AG04449 (cell line): Measurements from ENCODE around the gene TRIM56.
A peak's percentile ranks its signal among the peaks of the same experiment; 100 is the strongest.

ENCODE experiments used
- CTCF ChIA-PET: fragments of 350-600 bp; formaldehyde crosslinking; extraction: SDS; loops from one replicate; lab custom pipeline; 2021; ENCODE audit warnings: antibody characterized with exemption; lab: Yijun Ruan, JAX
- POLR2A ChIA-PET: fragments of 400-600, 350-600 bp; formaldehyde crosslinking; extraction: SDS; loops from one replicate; lab custom pipeline; 2020; ENCODE audit warnings: antibody characterized with exemption, inconsistent platforms; lab: Yijun Ruan, JAX
- DNase-seq: peaks from one replicate; pipeline ENCODE4 v3.0.0-alpha.2; 2010; ENCODE audit warnings: low read depth, low spot score
- H3K4me3 ChIP-seq: 2 replicates; pipeline ENCODE4 v1.5.1; 2011; ENCODE audit warnings: low read depth, mild to moderate bottlenecking, control low read depth, low read length
- TF ChIP-seq, protein P1 (sequence below): IDR thresholded peaks from one replicate; pipeline ENCODE4 v1.5.1; 2011; ENCODE audit warnings: mild to moderate bottlenecking, moderate library complexity, low read length, control low read depth, inconsistent platforms; ENCODE audit not compliant: insufficient read depth; ENCODE audit errors: missing control alignments

Gene TRIM56

GRCh38 chr7:101121991-101122932 is 37.0 kb downstream of the TRIM56 start:
- peak overlapping the region; percentile 47 for H3K4me3 ChIP-seq
- peak; percentile 98 for DNase-seq
- ChIA-PET POLR2A (interaction anchor here (0.6 to 2.7 kb wide), 14 partner anchors 9 to 515 kb away, joined by 3 to 18 read pairs (median 4); no protein-coding TSS in a partner anchor), CTCF (interaction anchor here (0.6 to 1.9 kb wide), 8 partner anchors 8 to 36 kb away, joined by 3 to 7 read pairs (median 4); no protein-coding TSS in a partner anchor)
- TF ChIP-seq, protein P1, sequence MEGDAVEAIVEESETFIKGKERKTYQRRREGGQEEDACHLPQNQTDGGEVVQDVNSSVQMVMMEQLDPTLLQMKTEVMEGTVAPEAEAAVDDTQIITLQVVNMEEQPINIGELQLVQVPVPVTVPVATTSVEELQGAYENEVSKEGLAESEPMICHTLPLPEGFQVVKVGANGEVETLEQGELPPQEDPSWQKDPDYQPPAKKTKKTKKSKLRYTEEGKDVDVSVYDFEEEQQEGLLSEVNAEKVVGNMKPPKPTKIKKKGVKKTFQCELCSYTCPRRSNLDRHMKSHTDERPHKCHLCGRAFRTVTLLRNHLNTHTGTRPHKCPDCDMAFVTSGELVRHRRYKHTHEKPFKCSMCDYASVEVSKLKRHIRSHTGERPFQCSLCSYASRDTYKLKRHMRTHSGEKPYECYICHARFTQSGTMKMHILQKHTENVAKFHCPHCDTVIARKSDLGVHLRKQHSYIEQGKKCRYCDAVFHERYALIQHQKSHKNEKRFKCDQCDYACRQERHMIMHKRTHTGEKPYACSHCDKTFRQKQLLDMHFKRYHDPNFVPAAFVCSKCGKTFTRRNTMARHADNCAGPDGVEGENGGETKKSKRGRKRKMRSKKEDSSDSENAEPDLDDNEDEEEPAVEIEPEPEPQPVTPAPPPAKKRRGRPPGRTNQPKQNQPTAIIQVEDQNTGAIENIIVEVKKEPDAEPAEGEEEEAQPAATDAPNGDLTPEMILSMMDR, result no peak

GRCh38 chr7:101122933-101123702 is 37.8 kb downstream of the TRIM56 start:
- TF ChIP-seq, protein P1, result no peak
- H3K4me3 ChIP-seq, result no peak overlapping the region; the same call in 1 of the 2 replicates
- DNase-seq, result no peak
- CTCF ChIA-PET, result interaction anchor here (0.6 to 1.9 kb wide), 8 partner anchors 9 to 46 kb away, joined by 3 to 7 read pairs (median 4); no protein-coding TSS in a partner anchor
- POLR2A ChIA-PET, result interaction anchor here (0.7 to 2.7 kb wide), 8 partner anchors 8 to 37 kb away, joined by 3 to 18 read pairs (median 4); no protein-coding TSS in a partner anchor

- no peak overlapping the region for H3K4me3 ChIP-seq
- ChIA-PET CTCF (interaction anchor here (1.2 to 1.9 kb wide), 5 partner anchors 10 to 46 kb away, joined by 3 to 7 read pairs (median 6); no protein-coding TSS in a partner anchor), POLR2A (interaction anchor here (0.6 to 2.7 kb wide), 4 partner anchors 11 to 396 kb away, joined by 4 to 18 read pairs (median 4); no protein-coding TSS in a partner anchor)
- no peak for DNase-seq
- TF ChIP-seq, protein P1, result no peak
Measured at GRCh38 chr7:101123703-101124068, 38.4 kb downstream of the TRIM56 start.

- ChIA-PET POLR2A (interaction anchor here (0.6 to 5.6 kb wide), 2 partner anchors 14 to 395 kb away, joined by 4 to 61 read pairs; no protein-coding TSS in a partner anchor), CTCF (interaction anchor here (1.0 to 3.0 kb wide), 6 partner anchors 14 to 33 kb away, joined by 3 to 11 read pairs (median 4); no protein-coding TSS in a partner anchor)
- H3K4me3 ChIP-seq, result no peak overlapping the region
- TF ChIP-seq, protein P1, result no peak
- no peak for DNase-seq
Measured at GRCh38 chr7:101124376-101125056, 39.2 kb downstream of the TRIM56 start.

DNA sequence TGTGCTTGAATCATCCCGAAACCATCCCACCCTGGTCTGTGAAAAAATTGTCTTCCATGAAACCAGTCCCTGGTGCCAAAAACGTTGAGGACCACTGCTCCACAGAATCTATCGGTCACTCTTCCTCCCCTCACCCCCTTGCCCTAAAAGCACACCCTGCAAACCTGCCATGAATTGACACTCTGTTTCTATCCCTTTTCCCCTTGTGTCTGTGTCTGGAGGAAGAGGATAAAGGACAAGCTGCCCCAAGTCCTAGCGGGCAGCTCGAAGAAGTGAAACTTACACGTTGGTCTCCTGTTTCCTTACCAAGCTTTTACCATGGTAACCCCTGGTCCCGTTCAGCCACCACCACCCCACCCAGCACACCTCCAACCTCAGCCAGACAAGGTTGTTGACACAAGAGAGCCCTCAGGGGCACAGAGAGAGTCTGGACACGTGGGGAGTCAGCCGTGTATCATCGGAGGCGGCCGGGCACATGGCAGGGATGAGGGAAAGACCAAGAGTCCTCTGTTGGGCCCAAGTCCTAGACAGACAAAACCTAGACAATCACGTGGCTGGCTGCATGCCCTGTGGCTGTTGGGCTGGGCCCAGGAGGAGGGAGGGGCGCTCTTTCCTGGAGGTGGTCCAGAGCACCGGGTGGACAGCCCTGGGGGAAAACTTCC is 40.8 kb downstream of the TRIM56 start:
- H3K4me3 ChIP-seq, result peak overlapping the region; percentile 86
- TF ChIP-seq, protein P1, result no peak
- ChIA-PET CTCF (interaction anchor here (1.1 to 4.3 kb wide), 7 partner anchors 8 to 49 kb away, joined by 3 to 14 read pairs (median 5); no protein-coding TSS in a partner anchor), POLR2A (interaction anchor here (0.5 to 7.6 kb wide), 11 partner anchors 8 to 400 kb away, joined by 3 to 143 read pairs (median 12); partner anchors contain the start of gene TRIM56)
- DNase-seq, result no peak
